Germinal center (tissue), 1 donor: Measurements from ENCODE around the gene TUBGCP6.
A peak's percentile ranks its signal among the peaks of the same experiment; 100 is the strongest.
"Not testable (repeated sequence)": the region's sequence is repeated elsewhere in the genome, so short reads cannot be mapped to it uniquely, and the experiment has no call there.

Experiments
- DNase-seq: peaks from one replicate; pipeline ENCODE4 v3.0.0; 2012; ENCODE audit warnings: mixed read lengths, low spot score

The TUBGCP6 gene

GRCh38 chr22:50278956-50279619 is 34.3 kb upstream of the TUBGCP6 start:
- DNase-seq: no peak

GRCh38 chr22:50278461-50278860 is 33.6 kb upstream of the TUBGCP6 start:
- no peak for DNase-seq

GRCh38 chr22:50277761-50278160 is 32.9 kb upstream of the TUBGCP6 start:
- DNase-seq: no peak

GRCh38 chr22:50276143-50276542 is 31.3 kb upstream of the TUBGCP6 start:
- DNase-seq: peak; percentile 79

- DNase-seq: no peak
Observed at GRCh38 chr22:50275181-50276055, 30.6 kb upstream of the TUBGCP6 start.

GRCh38 chr22:50274771-50275170 is 29.9 kb upstream of the TUBGCP6 start:
- no peak for DNase-seq

GRCh38 chr22:50274311-50274710 is 29.5 kb upstream of the TUBGCP6 start:
- no peak for DNase-seq

- not testable (repeated sequence) for DNase-seq
Observed at GRCh38 chr22:50273781-50274180, 29.0 kb upstream of the TUBGCP6 start.

- DNase-seq: not testable (repeated sequence)
Observed at GRCh38 chr22:50273352-50273751, 28.5 kb upstream of the TUBGCP6 start.

- DNase-seq: no peak
Observed at GRCh38 chr22:50272044-50272802, 27.4 kb upstream of the TUBGCP6 start.

- no peak for DNase-seq
Observed at GRCh38 chr22:50271519-50271970, 26.7 kb upstream of the TUBGCP6 start.

GRCh38 chr22:50270666-50271394 is 26.0 kb upstream of the TUBGCP6 start:
- DNase-seq: no peak

GRCh38 chr22:50269970-50270665 is 25.3 kb upstream of the TUBGCP6 start, which contains the start of gene MAPK11:
MAPK11 (minus strand) TSS chr22:50270380; CDS start chr22:50270292, 88 bp downstream.
- DNase-seq: no peak

GRCh38 chr22:50269573-50269969 is 24.7 kb upstream of the TUBGCP6 start:
- DNase-seq: no peak

- DNase-seq: no peak
Observed at GRCh38 chr22:50268655-50269113, 23.9 kb upstream of the TUBGCP6 start.

GRCh38 chr22:50267591-50268390 is 23.0 kb upstream of the TUBGCP6 start:
- DNase-seq: peak; percentile 81

- DNase-seq: no peak
Observed at GRCh38 chr22:50266994-50267393, 22.2 kb upstream of the TUBGCP6 start.

GRCh38 chr22:50264946-50265669 is 20.3 kb upstream of the TUBGCP6 start:
- DNase-seq: no peak

GRCh38 chr22:50264104-50264745 is 19.4 kb upstream of the TUBGCP6 start:
- no peak for DNase-seq
